ENCODE data around the gene SPINK6.

The SPINK6 gene

GRCh38 chr5:148221508-148221907 is 18.7 kb downstream of the SPINK6 start:
- FAIRE-seq (no peak), DNase-seq (ENCODE audit: low spot score) (no peak)

- DNase-seq (ENCODE audit: low spot score) = no peak
- FAIRE-seq = no peak
These were observed 21.4 kb downstream of the SPINK6 start for GRCh38 chr5:148224117-148224742.

- DNase-seq (ENCODE audit: low spot score) (no peak), FAIRE-seq (no peak)
These were observed 25.6 kb downstream of the SPINK6 start for GRCh38 chr5:148228392-148228984.

- FAIRE-seq = no peak
- no peak for DNase-seq (ENCODE audit: low spot score)
These were observed 27.0 kb downstream of the SPINK6 start for GRCh38 chr5:148229840-148230239.

GRCh38 chr5:148230240-148230639 is 27.4 kb downstream of the SPINK6 start:
- FAIRE-seq (no peak), DNase-seq (ENCODE audit: low spot score) (no peak)

- FAIRE-seq (no peak), DNase-seq (ENCODE audit: low spot score) (no peak)
These were observed 35.1 kb downstream of the SPINK6 start for GRCh38 chr5:148237785-148238417.

- DNase-seq (ENCODE audit: low spot score) = no peak
- FAIRE-seq = no peak
These were observed 35.6 kb downstream of the SPINK6 start, which contains the start of gene MARCOL for GRCh38 chr5:148238418-148238794. TSS of gene MARCOL (plus strand) at chr5:148238525. CDS start at chr5:148238598, 73 bp downstream.

GRCh38 chr5:148248894-148249293 is 46.1 kb downstream of the SPINK6 start:
- FAIRE-seq (no peak), DNase-seq (ENCODE audit: low spot score) (no peak)

- DNase-seq (ENCODE audit: low spot score) = no peak
- FAIRE-seq = no peak
These were observed 52.6 kb downstream of the SPINK6 start for GRCh38 chr5:148255456-148255855.

- DNase-seq (ENCODE audit: low spot score) = no peak
- FAIRE-seq = no peak
These were observed 56.4 kb downstream of the SPINK6 start for GRCh38 chr5:148259288-148259687.

GRCh38 chr5:148261221-148261620 is 58.4 kb downstream of the SPINK6 start:
- DNase-seq (ENCODE audit: low spot score) = no peak
- FAIRE-seq = no peak

Measured in RCC 7860 (cell line).